K562 (cell line): Measurements from ENCODE around the gene FKBP2. TPM values are rescaled to one million over a fixed set of nuclear protein-coding genes. Genes with fewer than 3 reads are reported as not detected.

ENCODE experiments used
- HMGN3 ChIP-seq: IDR thresholded peaks from 2 replicates; pipeline ENCODE4 v1.6.1; 2011; ENCODE audit warnings: borderline replicate concordance, low read depth, mild to moderate bottlenecking, mixed read lengths, low read length; ENCODE audit not compliant: insufficient read length; ENCODE audit errors: extremely low read depth
- POLR2AphosphoS2 ChIP-seq: IDR thresholded peaks from 2 replicates; pipeline ENCODE4 v1.6.1; 2012; ENCODE audit warnings: low read length, improper control_type of control experiment
- POLR2G ChIP-seq: fragments of 200-400 bp; formaldehyde crosslinking; IDR thresholded peaks from 2 replicates; pipeline ENCODE4 v1.6.1; 2017; ENCODE audit warnings: low read depth, mild to moderate bottlenecking, antibody characterized with exemption, low read length, moderate library complexity
- RBFOX2 ChIP-seq: fragments of 200-400 bp; formaldehyde crosslinking; IDR thresholded peaks from 2 replicates; pipeline ENCODE4 v1.6.1; 2017; ENCODE audit warnings: low read depth, mild to moderate bottlenecking, low read length, moderate library complexity
- RBM22 ChIP-seq: fragments of 200-400 bp; formaldehyde crosslinking; IDR thresholded peaks from 2 replicates; pipeline ENCODE4 v1.6.1; 2018; ENCODE audit warnings: low read length, low read depth; ENCODE audit not compliant: poor library complexity, severe bottlenecking
- SUPT5H ChIP-seq: fragments of 450-650 bp; IDR thresholded peaks from 2 replicates; pipeline ENCODE4 v1.6.1; 2016
- polyA plus RNA-seq, 8 experiments: library from polyadenylated mRNA; depleted of rRNA in 4 of 8; stranded (reverse) in 5 of 8; unstranded in 3 of 8; fragments of >200 nt; fragmentation: Nextera tagmentation in 2 of 8; fragmentation: Illumina TruSeq in 1 of 8; extraction: Ambion mirVana in 2 of 8; extraction: Trizol in 1 of 8; gene quantifications; 2 replicates each; pipeline versions ENCODE4 v1.2.1 to v1.2.3, GENCODE V29; 2011 to 2014; ENCODE audit warnings: inconsistent platforms in 1 of 8, missing spikeins in 1 of 8
- total RNA-seq, 7 experiments: library from RNA; depleted of rRNA in 6 of 7; stranded (reverse); fragments of >200 nt in 6 of 7; fragmentation: Illumina TruSeq in 2 of 7; extraction: Trizol in 2 of 7; gene quantifications; 2 replicates each; pipeline versions ENCODE4 v1.2.1 to v1.2.3, GENCODE V29; 2011 to 2021; ENCODE audit warnings: low replicate concordance in 1 of 7
- TF ChIP-seq, protein P1 (sequence below): sonication (generic); formaldehyde crosslinking; IDR thresholded peaks from 2 replicates; pipeline ENCODE4 v1.8.0; 2022; ENCODE audit warnings: missing genetic modification reagents, mild to moderate bottlenecking, borderline replicate concordance
- TF ChIP-seq, protein P2 (sequence below): IDR thresholded peaks from 2 replicates; pipeline ENCODE4 v1.6.1; 2012; ENCODE audit warnings: low read depth, low read length, improper control_type of control experiment, borderline replicate concordance
- TF ChIP-seq, protein P3 (sequence below): sonication (generic); formaldehyde crosslinking; IDR thresholded peaks from 2 replicates; pipeline ENCODE4 v1.8.0; 2022; ENCODE audit warnings: missing genetic modification reagents, mild to moderate bottlenecking, moderate library complexity, borderline replicate concordance

FKBP2 gene
- total and polyA plus RNA-seq, 9 of the 15 experiments (the other 6 are each of a cell fraction or from before 2014, with no cell fraction given), result 3.5 to 151 (median 58.1) TPM

DNA sequence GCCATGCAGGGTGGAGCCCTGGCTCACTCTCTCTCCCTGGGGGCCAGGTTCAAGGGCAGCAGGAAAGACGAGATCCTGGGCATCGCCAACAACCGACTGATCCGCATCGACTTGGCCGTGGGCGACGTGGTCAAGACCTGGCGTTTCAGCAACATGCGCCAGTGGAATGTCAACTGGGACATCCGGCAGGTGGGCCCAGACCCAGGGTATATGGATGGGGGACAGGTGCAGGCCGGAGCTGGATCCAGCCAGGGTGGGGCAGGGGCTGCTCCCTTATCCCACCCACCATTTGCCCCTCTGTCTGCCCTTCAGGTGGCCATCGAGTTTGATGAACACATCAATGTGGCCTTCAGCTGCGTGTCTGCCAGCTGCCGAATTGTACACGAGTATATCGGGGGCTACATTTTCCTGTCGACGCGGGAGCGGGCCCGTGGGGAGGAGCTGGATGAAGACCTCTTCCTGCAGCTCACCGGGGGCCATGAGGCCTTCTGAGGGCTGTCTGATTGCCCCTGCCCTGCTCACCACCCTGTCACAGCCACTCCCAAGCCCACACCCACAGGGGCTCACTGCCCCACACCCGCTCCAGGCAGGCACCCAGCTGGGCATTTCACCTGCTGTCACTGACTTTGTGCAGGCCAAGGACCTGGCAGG lies 17.8 kb upstream of the FKBP2 start (continued):
- TF ChIP-seq, protein P1, sequence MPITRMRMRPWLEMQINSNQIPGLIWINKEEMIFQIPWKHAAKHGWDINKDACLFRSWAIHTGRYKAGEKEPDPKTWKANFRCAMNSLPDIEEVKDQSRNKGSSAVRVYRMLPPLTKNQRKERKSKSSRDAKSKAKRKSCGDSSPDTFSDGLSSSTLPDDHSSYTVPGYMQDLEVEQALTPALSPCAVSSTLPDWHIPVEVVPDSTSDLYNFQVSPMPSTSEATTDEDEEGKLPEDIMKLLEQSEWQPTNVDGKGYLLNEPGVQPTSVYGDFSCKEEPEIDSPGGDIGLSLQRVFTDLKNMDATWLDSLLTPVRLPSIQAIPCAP (CRISPR knock-in tag), result no peak
- peak; percentile 19 for TF ChIP-seq HMGN3
- TF ChIP-seq SUPT5H, result peak; percentile 57
- peak; percentile 83 for TF ChIP-seq POLR2G
- TF ChIP-seq RBFOX2, result peak; percentile 67
- peak; percentile 62 for TF ChIP-seq RBM22
- TF ChIP-seq POLR2AphosphoS2, result 0 out of 2 replicates have a peak, but pooled peaks have one; percentile 14
- TF ChIP-seq, protein P2, sequence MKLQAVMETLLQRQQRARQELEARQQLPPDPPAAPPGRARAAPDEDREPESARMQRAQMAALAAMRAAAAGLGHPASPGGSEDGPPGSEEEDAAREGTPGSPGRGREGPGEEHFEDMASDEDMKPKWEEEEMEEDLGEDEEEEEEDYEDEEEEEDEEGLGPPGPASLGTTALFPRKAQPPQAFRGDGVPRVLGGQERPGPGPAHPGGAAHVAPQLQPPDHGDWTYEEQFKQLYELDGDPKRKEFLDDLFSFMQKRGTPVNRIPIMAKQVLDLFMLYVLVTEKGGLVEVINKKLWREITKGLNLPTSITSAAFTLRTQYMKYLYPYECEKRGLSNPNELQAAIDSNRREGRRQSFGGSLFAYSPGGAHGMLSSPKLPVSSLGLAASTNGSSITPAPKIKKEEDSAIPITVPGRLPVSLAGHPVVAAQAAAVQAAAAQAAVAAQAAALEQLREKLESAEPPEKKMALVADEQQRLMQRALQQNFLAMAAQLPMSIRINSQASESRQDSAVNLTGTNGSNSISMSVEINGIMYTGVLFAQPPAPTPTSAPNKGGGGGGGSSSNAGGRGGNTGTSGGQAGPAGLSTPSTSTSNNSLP, result no peak
- TF ChIP-seq, protein P3, sequence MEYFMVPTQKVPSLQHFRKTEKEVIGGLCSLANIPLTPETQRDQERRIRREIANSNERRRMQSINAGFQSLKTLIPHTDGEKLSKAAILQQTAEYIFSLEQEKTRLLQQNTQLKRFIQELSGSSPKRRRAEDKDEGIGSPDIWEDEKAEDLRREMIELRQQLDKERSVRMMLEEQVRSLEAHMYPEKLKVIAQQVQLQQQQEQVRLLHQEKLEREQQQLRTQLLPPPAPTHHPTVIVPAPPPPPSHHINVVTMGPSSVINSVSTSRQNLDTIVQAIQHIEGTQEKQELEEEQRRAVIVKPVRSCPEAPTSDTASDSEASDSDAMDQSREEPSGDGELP (CRISPR knock-in tag), result 0 out of 2 replicates have a peak, but pooled peaks have one; percentile 30
